ENCODE results near the gene BAX.

DNA sequence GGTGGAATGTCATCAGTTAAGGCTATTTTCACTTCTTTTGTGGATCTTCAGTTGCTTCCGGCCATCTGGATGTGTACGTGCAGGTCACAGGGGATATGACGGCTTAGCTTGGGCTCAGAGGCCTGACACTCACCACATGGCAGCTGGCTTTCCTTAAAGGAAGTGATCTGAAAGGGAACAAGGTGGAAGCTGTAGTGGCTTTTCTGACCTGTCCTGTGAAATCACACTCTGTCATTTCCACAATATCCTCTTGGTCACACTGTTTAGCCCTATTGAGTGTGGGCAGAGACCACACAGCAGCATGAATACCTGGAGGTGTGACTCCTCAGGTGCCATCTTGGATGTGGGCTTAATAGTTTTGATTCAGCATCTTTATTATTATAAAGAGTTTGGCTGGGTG, 4.5 kb upstream of the BAX start:
- TF ChIP-seq, protein P1, sequence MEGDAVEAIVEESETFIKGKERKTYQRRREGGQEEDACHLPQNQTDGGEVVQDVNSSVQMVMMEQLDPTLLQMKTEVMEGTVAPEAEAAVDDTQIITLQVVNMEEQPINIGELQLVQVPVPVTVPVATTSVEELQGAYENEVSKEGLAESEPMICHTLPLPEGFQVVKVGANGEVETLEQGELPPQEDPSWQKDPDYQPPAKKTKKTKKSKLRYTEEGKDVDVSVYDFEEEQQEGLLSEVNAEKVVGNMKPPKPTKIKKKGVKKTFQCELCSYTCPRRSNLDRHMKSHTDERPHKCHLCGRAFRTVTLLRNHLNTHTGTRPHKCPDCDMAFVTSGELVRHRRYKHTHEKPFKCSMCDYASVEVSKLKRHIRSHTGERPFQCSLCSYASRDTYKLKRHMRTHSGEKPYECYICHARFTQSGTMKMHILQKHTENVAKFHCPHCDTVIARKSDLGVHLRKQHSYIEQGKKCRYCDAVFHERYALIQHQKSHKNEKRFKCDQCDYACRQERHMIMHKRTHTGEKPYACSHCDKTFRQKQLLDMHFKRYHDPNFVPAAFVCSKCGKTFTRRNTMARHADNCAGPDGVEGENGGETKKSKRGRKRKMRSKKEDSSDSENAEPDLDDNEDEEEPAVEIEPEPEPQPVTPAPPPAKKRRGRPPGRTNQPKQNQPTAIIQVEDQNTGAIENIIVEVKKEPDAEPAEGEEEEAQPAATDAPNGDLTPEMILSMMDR (IDR thresholded peaks at IDR 0.05; ENCODE audit: low read depth, low read length, missing input control): no peak
- TF ChIP-seq FOXA2 (IDR thresholded peaks at IDR 0.05): no peak
- no peak for TF ChIP-seq SP1 (IDR thresholded peaks at IDR 0.05)
- TF ChIP-seq, protein P2, sequence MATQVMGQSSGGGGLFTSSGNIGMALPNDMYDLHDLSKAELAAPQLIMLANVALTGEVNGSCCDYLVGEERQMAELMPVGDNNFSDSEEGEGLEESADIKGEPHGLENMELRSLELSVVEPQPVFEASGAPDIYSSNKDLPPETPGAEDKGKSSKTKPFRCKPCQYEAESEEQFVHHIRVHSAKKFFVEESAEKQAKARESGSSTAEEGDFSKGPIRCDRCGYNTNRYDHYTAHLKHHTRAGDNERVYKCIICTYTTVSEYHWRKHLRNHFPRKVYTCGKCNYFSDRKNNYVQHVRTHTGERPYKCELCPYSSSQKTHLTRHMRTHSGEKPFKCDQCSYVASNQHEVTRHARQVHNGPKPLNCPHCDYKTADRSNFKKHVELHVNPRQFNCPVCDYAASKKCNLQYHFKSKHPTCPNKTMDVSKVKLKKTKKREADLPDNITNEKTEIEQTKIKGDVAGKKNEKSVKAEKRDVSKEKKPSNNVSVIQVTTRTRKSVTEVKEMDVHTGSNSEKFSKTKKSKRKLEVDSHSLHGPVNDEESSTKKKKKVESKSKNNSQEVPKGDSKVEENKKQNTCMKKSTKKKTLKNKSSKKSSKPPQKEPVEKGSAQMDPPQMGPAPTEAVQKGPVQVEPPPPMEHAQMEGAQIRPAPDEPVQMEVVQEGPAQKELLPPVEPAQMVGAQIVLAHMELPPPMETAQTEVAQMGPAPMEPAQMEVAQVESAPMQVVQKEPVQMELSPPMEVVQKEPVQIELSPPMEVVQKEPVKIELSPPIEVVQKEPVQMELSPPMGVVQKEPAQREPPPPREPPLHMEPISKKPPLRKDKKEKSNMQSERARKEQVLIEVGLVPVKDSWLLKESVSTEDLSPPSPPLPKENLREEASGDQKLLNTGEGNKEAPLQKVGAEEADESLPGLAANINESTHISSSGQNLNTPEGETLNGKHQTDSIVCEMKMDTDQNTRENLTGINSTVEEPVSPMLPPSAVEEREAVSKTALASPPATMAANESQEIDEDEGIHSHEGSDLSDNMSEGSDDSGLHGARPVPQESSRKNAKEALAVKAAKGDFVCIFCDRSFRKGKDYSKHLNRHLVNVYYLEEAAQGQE (IDR thresholded peaks at IDR 0.05): no peak
- TF ChIP-seq HNF4A (conservative IDR thresholded peaks at IDR 0.05): no peak
- TF ChIP-seq, protein P3, sequence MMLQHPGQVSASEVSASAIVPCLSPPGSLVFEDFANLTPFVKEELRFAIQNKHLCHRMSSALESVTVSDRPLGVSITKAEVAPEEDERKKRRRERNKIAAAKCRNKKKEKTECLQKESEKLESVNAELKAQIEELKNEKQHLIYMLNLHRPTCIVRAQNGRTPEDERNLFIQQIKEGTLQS (IDR thresholded peaks at IDR 0.05): no peak
- no peak for TF ChIP-seq RAD21 (IDR thresholded peaks at IDR 0.05)
- TF ChIP-seq, protein P4, sequence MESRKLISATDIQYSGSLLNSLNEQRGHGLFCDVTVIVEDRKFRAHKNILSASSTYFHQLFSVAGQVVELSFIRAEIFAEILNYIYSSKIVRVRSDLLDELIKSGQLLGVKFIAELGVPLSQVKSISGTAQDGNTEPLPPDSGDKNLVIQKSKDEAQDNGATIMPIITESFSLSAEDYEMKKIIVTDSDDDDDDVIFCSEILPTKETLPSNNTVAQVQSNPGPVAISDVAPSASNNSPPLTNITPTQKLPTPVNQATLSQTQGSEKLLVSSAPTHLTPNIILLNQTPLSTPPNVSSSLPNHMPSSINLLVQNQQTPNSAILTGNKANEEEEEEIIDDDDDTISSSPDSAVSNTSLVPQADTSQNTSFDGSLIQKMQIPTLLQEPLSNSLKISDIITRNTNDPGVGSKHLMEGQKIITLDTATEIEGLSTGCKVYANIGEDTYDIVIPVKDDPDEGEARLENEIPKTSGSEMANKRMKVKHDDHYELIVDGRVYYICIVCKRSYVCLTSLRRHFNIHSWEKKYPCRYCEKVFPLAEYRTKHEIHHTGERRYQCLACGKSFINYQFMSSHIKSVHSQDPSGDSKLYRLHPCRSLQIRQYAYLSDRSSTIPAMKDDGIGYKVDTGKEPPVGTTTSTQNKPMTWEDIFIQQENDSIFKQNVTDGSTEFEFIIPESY (IDR thresholded peaks at IDR 0.05): no peak
- TF ChIP-seq, protein P5, sequence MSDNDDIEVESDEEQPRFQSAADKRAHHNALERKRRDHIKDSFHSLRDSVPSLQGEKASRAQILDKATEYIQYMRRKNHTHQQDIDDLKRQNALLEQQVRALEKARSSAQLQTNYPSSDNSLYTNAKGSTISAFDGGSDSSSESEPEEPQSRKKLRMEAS (IDR thresholded peaks at IDR 0.05): no peak
- TF ChIP-seq GABPA (IDR thresholded peaks at IDR 0.05 in 1 of 2, conservative IDR thresholded peaks at IDR 0.05 in 1 of 2): no peak
- no peak for TF ChIP-seq EGR1 (IDR thresholded peaks at IDR 0.05; ENCODE audit: low read depth in 2 of 2)
- no peak for TF ChIP-seq HNF4G (IDR thresholded peaks at IDR 0.05)

All from liver (tissue), 3 donors.